MM.1S (cell line): ENCODE measurements around the gene SNRNP40.

ENCODE experiments used
- DNase-seq: peaks from one replicate; pipeline ENCODE4 v3.0.0-alpha.2; 2015
- H2AFZ ChIP-seq: fragments of 300-600 bp; sonication (generic); 2 replicates; pipeline ENCODE4 v1.6.0; 2016; ENCODE audit warnings: antibody characterized with exemption, low read length
- H3F3A ChIP-seq: fragments of 300-600 bp; sonication (generic); 2 replicates; pipeline ENCODE4 v1.6.1; 2016; ENCODE audit warnings: mild to moderate bottlenecking, antibody characterized with exemption, low read length, moderate library complexity, mixed read lengths; ENCODE audit not compliant: insufficient read depth
- H3K27ac ChIP-seq: fragments of 300-600 bp; sonication (generic); 2 replicates; pipeline ENCODE4 v1.5.1; 2016; ENCODE audit warnings: mild to moderate bottlenecking, low read length
- H3K27me3 ChIP-seq: fragments of 300-600 bp; sonication (generic); replicated peaks from 2 replicates; pipeline ENCODE4 v1.6.0; 2016; ENCODE audit warnings: low read length; ENCODE audit not compliant: insufficient read depth
- H3K36me3 ChIP-seq: fragments of 300-600 bp; sonication (generic); replicated peaks from 2 replicates; pipeline ENCODE4 v1.6.1; 2016; ENCODE audit warnings: mild to moderate bottlenecking, low read length, mixed read lengths; ENCODE audit not compliant: insufficient read depth
- H3K4me1 ChIP-seq: fragments of 300-600 bp; sonication (generic); 2 replicates; pipeline ENCODE4 v1.6.1; 2016; ENCODE audit warnings: low read length, mixed read lengths
- H3K4me2 ChIP-seq: fragments of 300-600 bp; sonication (generic); 2 replicates; pipeline ENCODE4 v1.6.0; 2016; ENCODE audit warnings: low read depth, low read length
- H3K4me3 ChIP-seq: fragments of 300-600 bp; sonication (generic); 2 replicates; pipeline ENCODE4 v1.5.1; 2016; ENCODE audit warnings: low read length, mixed read lengths
- H3K79me2 ChIP-seq: fragments of 300-600 bp; sonication (generic); 2 replicates; pipeline ENCODE4 v1.6.1; 2016; ENCODE audit warnings: mixed run types, low read length, mixed read lengths
- H3K9ac ChIP-seq: fragments of 300-600 bp; sonication (generic); 2 replicates; pipeline ENCODE4 v1.6.1; 2016; ENCODE audit warnings: low read length, mixed read lengths
- H3K9me2 ChIP-seq: fragments of 300-600 bp; sonication (generic); replicated peaks from 2 replicates; pipeline ENCODE4 v1.6.1; 2016; ENCODE audit warnings: mild to moderate bottlenecking, low read length, mixed read lengths; ENCODE audit not compliant: insufficient read depth
- H3K9me3 ChIP-seq: fragments of 300-600 bp; sonication (generic); replicated peaks from 2 replicates; pipeline ENCODE4 v1.6.1; 2016; ENCODE audit warnings: mild to moderate bottlenecking, low read length, mixed read lengths; ENCODE audit not compliant: insufficient read depth
- H4K20me1 ChIP-seq: fragments of 300-600 bp; sonication (generic); 2 replicates; pipeline ENCODE4 v1.6.1; 2016; ENCODE audit warnings: mild to moderate bottlenecking, low read length, moderate library complexity, mixed read lengths; ENCODE audit not compliant: insufficient read depth
- CTCF ChIP-seq: fragments of 300-600 bp; sonication (generic); IDR thresholded peaks from 2 replicates; pipeline ENCODE4 v1.5.1; 2016; ENCODE audit warnings: antibody characterized with exemption, low read length, mixed read lengths
- EZH2 ChIP-seq: fragments of 300-600 bp; sonication (generic); optimal IDR thresholded peaks from 2 replicates; pipeline ENCODE3; 2017; ENCODE audit warnings: low read depth, mild to moderate bottlenecking, antibody characterized with exemption, low read length, mixed read lengths
- EZH2phosphoT487 ChIP-seq: fragments of 300-600 bp; sonication (generic); IDR thresholded peaks from 2 replicates; pipeline ENCODE4 v1.6.1; 2018; ENCODE audit warnings: antibody characterized with exemption, low read length

Gene SNRNP40

GRCh38 chr1:31228986-31229385, 67.6 kb downstream of the SNRNP40 start:
- no peaks in the 10 kb centered on the region for H4K20me1 ChIP-seq
- no peaks in the 10 kb centered on the region for H3K9me3 ChIP-seq
- H3K36me3 ChIP-seq: no peaks in the 10 kb centered on the region
- H3K4me1 ChIP-seq: no peaks in the 10 kb centered on the region
- H2AFZ ChIP-seq: no peak overlapping the region
- no peak overlapping the region for H3K4me2 ChIP-seq
- no peak overlapping the region for H3K9ac ChIP-seq
- DNase-seq: no peak
- H3K4me3 ChIP-seq: no peak overlapping the region
- peaks cover 3% of the 10 kb centered on the region; the same call in 1 of the 2 replicates for H3K27me3 ChIP-seq
- no peak overlapping the region for H3K27ac ChIP-seq
- no peaks in the 10 kb centered on the region for H3K9me2 ChIP-seq
- H3F3A ChIP-seq: no peaks in the 10 kb centered on the region
- no peak for TF ChIP-seq EZH2
- no peak for TF ChIP-seq EZH2phosphoT487
- TF ChIP-seq CTCF: no peak
- no peaks in the 10 kb centered on the region for H3K79me2 ChIP-seq

- H3F3A ChIP-seq: no peaks in the 10 kb centered on the region
- no peaks in the 10 kb centered on the region for H3K9me3 ChIP-seq
Measured at GRCh38 chr1:31227891-31228568, 68.6 kb downstream of the SNRNP40 start.

GRCh38 chr1:31224068-31224467, 72.5 kb downstream of the SNRNP40 start:
- H3K9ac ChIP-seq: no peak overlapping the region
- no peak overlapping the region for H3K27ac ChIP-seq
- no peaks in the 10 kb centered on the region for H4K20me1 ChIP-seq
- no peak for DNase-seq
- TF ChIP-seq EZH2phosphoT487 (no peak), EZH2 (no peak), CTCF (no peak)
- H3K4me1 ChIP-seq: no peaks in the 10 kb centered on the region
- H2AFZ ChIP-seq: no peak overlapping the region
- no peaks in the 10 kb centered on the region for H3K79me2 ChIP-seq
- H3K36me3 ChIP-seq: no peaks in the 10 kb centered on the region
- peaks cover 7% of the 10 kb centered on the region; the same call in 1 of the 2 replicates for H3K27me3 ChIP-seq
- H3K9me2 ChIP-seq: no peaks in the 10 kb centered on the region
- H3K9me3 ChIP-seq: no peaks in the 10 kb centered on the region
- no peak overlapping the region for H3K4me3 ChIP-seq
- no peaks in the 10 kb centered on the region for H3F3A ChIP-seq
- no peak overlapping the region for H3K4me2 ChIP-seq

More at GRCh38 chr1:31227891-31228568, 68.6 kb downstream of the SNRNP40 start:
- H3K79me2 ChIP-seq: no peaks in the 10 kb centered on the region
- no peaks in the 10 kb centered on the region for H3K36me3 ChIP-seq
- no peaks in the 10 kb centered on the region for H3K4me1 ChIP-seq
- no peak for TF ChIP-seq CTCF
- TF ChIP-seq EZH2phosphoT487: no peak
- TF ChIP-seq EZH2: no peak
- H3K9ac ChIP-seq: no peak overlapping the region
- H3K27me3 ChIP-seq: peaks cover 7% of the 10 kb centered on the region; the same call in 1 of the 2 replicates
- H3K4me3 ChIP-seq: no peak overlapping the region
- no peak for DNase-seq
- H4K20me1 ChIP-seq: no peaks in the 10 kb centered on the region
- no peak overlapping the region for H3K27ac ChIP-seq
- no peak overlapping the region for H2AFZ ChIP-seq
- no peaks in the 10 kb centered on the region for H3K9me2 ChIP-seq
- H3K4me2 ChIP-seq: no peak overlapping the region
